ENCODE data around the gene SPEF1. TPM values are rescaled to one million over a fixed set of nuclear protein-coding genes. Genes with fewer than 3 reads are reported as not detected.

The SPEF1 gene
- total and polyA plus RNA-seq, 8 donors: 0.20 to 1.7 (median 0.53) TPM

- H3K36me3 ChIP-seq: no peaks in the 10 kb centered on the region
- H3K4me3 ChIP-seq: no peak overlapping the region
- ATAC-seq (no peak), FAIRE-seq (no peak), DNase-seq (peak in 1 of 6 donors; percentile 11)
- no peaks in the 10 kb centered on the region for H3K9me3 ChIP-seq
- WGBS, 2 donors: 63 to 71% methylated on average over 11 of the region's 11 CpGs
- peaks cover 0 to 2% (median 0%) of the 10 kb centered on the region in 3 donors for H3K4me1 ChIP-seq
- TF ChIP-seq CTCF (IDR thresholded peaks at IDR 0.05): no peak
- intact Hi-C loops (cut with DNase I): no loop called here
- H3K27me3 ChIP-seq: no peaks in the 10 kb centered on the region
- no peak overlapping the region for H3K27ac ChIP-seq
These were observed 42.9 kb downstream of the SPEF1 start for GRCh38 chr20:3738111-3739053.

- no peak for FAIRE-seq
These were observed 45.5 kb downstream of the SPEF1 start for GRCh38 chr20:3735768-3736167.

GRCh38 chr20:3734111-3734843 is 47.0 kb downstream of the SPEF1 start:
- intact Hi-C loops (cut with DNase I): no loop called here
- FAIRE-seq: no peak
- peaks cover 0 to 2% (median 0%) of the 10 kb centered on the region in 3 donors for H3K4me1 ChIP-seq
- no peak overlapping the region for H3K4me3 ChIP-seq
- no peak for TF ChIP-seq CTCF (IDR thresholded peaks at IDR 0.05)
- peak in 1 of 6 donors; percentile 38 for DNase-seq
- H3K27ac ChIP-seq: no peak overlapping the region
- peak in 2 of 4 donors; percentile 26 to 30 for ATAC-seq
- no peaks in the 10 kb centered on the region for H3K27me3 ChIP-seq
- no peaks in the 10 kb centered on the region for H3K36me3 ChIP-seq
- no peaks in the 10 kb centered on the region for H3K9me3 ChIP-seq
- 60 to 64% methylated on average over 12 of the region's 12 CpGs for WGBS, 2 donors

More at GRCh38 chr20:3735768-3736167, 45.5 kb downstream of the SPEF1 start:
- intact Hi-C loops (cut with DNase I): no loop called here
- DNase-seq (no peak), ATAC-seq (peak in 3 of 4 donors; percentile 42 to 64 (median 44))
- Histone ChIP-seq H3K4me1 (peaks cover 0 to 2% (median 0%) of the 10 kb centered on the region in 3 donors), H3K27ac (no peak overlapping the region), H3K9me3 (no peaks in the 10 kb centered on the region), H3K4me3 (no peak overlapping the region), H3K27me3 (no peaks in the 10 kb centered on the region), H3K36me3 (no peaks in the 10 kb centered on the region)
- WGBS, 2 donors: 16 to 28% methylated on average over 4 of the region's 4 CpGs
- no peak for TF ChIP-seq CTCF (IDR thresholded peaks at IDR 0.05)

GRCh38 chr20:3733119-3733995 is 47.9 kb downstream of the SPEF1 start:
- TF ChIP-seq CTCF (IDR thresholded peaks at IDR 0.05): no peak
- Histone ChIP-seq H3K36me3 (no peaks in the 10 kb centered on the region), H3K4me1 (peaks cover 0 to 2% (median 0%) of the 10 kb centered on the region in 3 donors), H3K27me3 (no peaks in the 10 kb centered on the region), H3K9me3 (no peaks in the 10 kb centered on the region), H3K4me3 (peak overlapping the region in 2 of 4 donors; percentile 5 to 20), H3K27ac (no peak overlapping the region)
- FAIRE-seq: no peak
- WGBS, 2 donors: 83 to 84% methylated on average over 20 of the region's 20 CpGs
- ATAC-seq: no peak
- intact Hi-C loops (cut with DNase I): no loop called here
- DNase-seq: peak in 1 of 6 donors; percentile 52
